ENCODE data around the gene PIK3C2B.

DNA sequence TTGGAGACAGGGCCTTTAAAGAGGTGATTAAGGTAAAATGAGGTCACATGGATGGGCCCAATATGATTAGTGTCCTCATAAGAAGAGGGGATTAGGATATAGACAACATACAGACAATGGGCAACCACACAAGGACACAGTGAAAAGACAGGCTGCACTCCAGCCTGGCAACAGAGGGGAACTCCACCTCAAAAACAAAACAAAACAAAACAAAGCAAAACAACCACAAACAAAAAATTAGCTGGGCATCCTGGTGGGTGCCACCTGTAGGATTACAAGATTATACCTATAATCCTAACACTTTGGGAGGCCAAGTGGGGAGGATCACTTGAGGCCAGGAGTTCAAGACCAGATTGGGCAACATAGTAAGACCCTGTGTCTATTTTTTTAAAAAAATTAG is 16.8 kb upstream of the PIK3C2B start:
- no peak for TF ChIP-seq POLR2A (IDR thresholded peaks at IDR 0.05; ENCODE audit: low read length)
- no peak for TF ChIP-seq GATA1 (IDR thresholded peaks at IDR 0.05; ENCODE audit: low read depth, low read length)
